Measurements from ENCODE around the gene RGS11.

GRCh38 chr16:279531-279930 lies 3.8 kb upstream of the RGS11 start:
- TF ChIP-seq POLR2A (IDR thresholded peaks at IDR 0.05) (no peak), CTCF (IDR thresholded peaks at IDR 0.05) (no peak)

Measured in esophagus squamous epithelium (tissue), 4 donors.